GM23338 (cell line): ENCODE results near the gene PIK3C2B. TPM values are rescaled to one million over a fixed set of nuclear protein-coding genes. Genes with fewer than 3 reads are reported as not detected.

Experiments
- ATAC-seq: fragments of 200-7000 bp; cut with Tn5 transposase; 3 replicates; pipeline ENCODE4 v1.9.1; 2020
- DNase-seq: peaks from one replicate; pipeline ENCODE4 v3.0.0-alpha.2; 2015; ENCODE audit warnings: low spot score
- H2AFZ ChIP-seq: fragments of 200-600 bp; sonication (generic); 2 replicates; pipeline ENCODE4 v1.8.0; 2016; ENCODE audit warnings: antibody characterized with exemption, mild to moderate bottlenecking, moderate library complexity
- H3F3A ChIP-seq: fragments of 200-600 bp; sonication (generic); replicated peaks from 2 replicates; pipeline ENCODE4 v1.8.0; 2017; ENCODE audit warnings: antibody characterized with exemption, mixed run types, low read depth
- H3K27ac ChIP-seq: fragments of 200-600 bp; sonication (generic); 2 replicates; pipeline ENCODE4 v1.6.1; 2016; ENCODE audit warnings: low read depth
- H3K27me3 ChIP-seq: fragments of 200-600 bp; sonication (generic); 2 replicates; pipeline ENCODE4 v1.8.0; 2016; ENCODE audit warnings: mild to moderate bottlenecking, mixed run types, moderate library complexity; ENCODE audit not compliant: insufficient read depth
- H3K36me3 ChIP-seq: fragments of 200-600 bp; sonication (generic); 2 replicates; pipeline ENCODE4 v1.8.0; 2016; ENCODE audit warnings: mild to moderate bottlenecking; ENCODE audit not compliant: insufficient read depth
- H3K4me1 ChIP-seq: fragments of 200-600 bp; sonication (generic); 2 replicates; pipeline ENCODE4 v1.8.0; 2016; ENCODE audit warnings: mild to moderate bottlenecking, moderate library complexity; ENCODE audit not compliant: insufficient read depth
- H3K4me2 ChIP-seq: fragments of 200-600 bp; sonication (generic); 2 replicates; pipeline ENCODE4 v1.7.1; 2017; ENCODE audit warnings: mixed run types
- H3K4me3 ChIP-seq: fragments of 200-600 bp; sonication (generic); 2 replicates; pipeline ENCODE4 v1.6.1; 2016; ENCODE audit warnings: mixed run types
- H3K79me2 ChIP-seq: fragments of 200-600 bp; sonication (generic); replicated peaks from 2 replicates; pipeline ENCODE4 v1.8.0; 2017; ENCODE audit warnings: mild to moderate bottlenecking; ENCODE audit not compliant: insufficient read depth
- H3K9me2 ChIP-seq: fragments of 200-600 bp; sonication (generic); 2 replicates; pipeline ENCODE4 v1.8.0; 2017; ENCODE audit not compliant: insufficient read depth
- H4K20me1 ChIP-seq: fragments of 200-600 bp; sonication (generic); replicated peaks from 2 replicates; pipeline ENCODE4 v1.8.0; 2017; ENCODE audit warnings: mild to moderate bottlenecking; ENCODE audit not compliant: insufficient read depth
- H3K27ac Mint-ChIP-seq: 2 replicates; pipeline ENCODE4 v1.8.0; 2020; ENCODE audit warnings: inconsistent platforms, mild to moderate bottlenecking, moderate library complexity, mixed read lengths
- H3K27me3 Mint-ChIP-seq: 3 replicates; pipeline ENCODE4 v1.8.0; 2022; ENCODE audit warnings: low read depth, mild to moderate bottlenecking, moderate library complexity, mixed read lengths, inconsistent platforms; ENCODE audit not compliant: insufficient read depth, poor library complexity
- H3K36me3 Mint-ChIP-seq: 3 replicates; pipeline ENCODE4 v1.8.0; 2021; ENCODE audit warnings: low read depth, mild to moderate bottlenecking, inconsistent platforms, moderate library complexity, mixed read lengths
- H3K4me1 Mint-ChIP-seq: 3 replicates; pipeline ENCODE4 v1.8.0; 2020; ENCODE audit warnings: mild to moderate bottlenecking, inconsistent platforms, mixed read lengths
- H3K4me3 Mint-ChIP-seq: 3 replicates; pipeline ENCODE4 v1.8.0; 2021; ENCODE audit warnings: moderate library complexity, mild to moderate bottlenecking, inconsistent platforms, mixed read lengths
- H3K9me3 Mint-ChIP-seq: 3 replicates; pipeline ENCODE4 v1.8.0; 2020; ENCODE audit warnings: moderate library complexity, mild to moderate bottlenecking, inconsistent platforms, mixed read lengths
- CREB1 ChIP-seq: fragments of 250-450 bp; sonication (Bioruptor Pico); IDR thresholded peaks from 2 replicates; pipeline ENCODE4 v1.5.0; 2020; ENCODE audit warnings: low read depth, mild to moderate bottlenecking, moderate library complexity
- CTCF ChIP-seq, 2 experiments: fragments of 200-600 bp in 1 of 2; sonication (generic) in 1 of 2; conservative IDR thresholded peaks; 2 replicates each; pipeline versions ENCODE4 v1.5.1 to v1.6.1; 2016 to 2017; ENCODE audit warnings: antibody characterized with exemption in 2 of 2, low read depth in 2 of 2, mild to moderate bottlenecking in 2 of 2, moderate library complexity in 1 of 2
- EZH2 ChIP-seq: fragments of 200-600 bp; sonication (generic); IDR thresholded peaks from one replicate; pipeline ENCODE4 v1.8.0; 2017; ENCODE audit warnings: antibody characterized with exemption, mild to moderate bottlenecking, low read depth; ENCODE audit not compliant: unreplicated experiment
- EZH2phosphoT487 ChIP-seq: fragments of 200-600 bp; sonication (generic); IDR thresholded peaks from one replicate; pipeline ENCODE4 v1.8.1; 2018; ENCODE audit warnings: antibody characterized with exemption; ENCODE audit not compliant: unreplicated experiment
- JUNB ChIP-seq: IDR thresholded peaks from one replicate; pipeline ENCODE4 v1.6.1; 2016; ENCODE audit warnings: antibody characterized with exemption; ENCODE audit not compliant: unreplicated experiment
- NANOG ChIP-seq: IDR thresholded peaks from 2 replicates; pipeline ENCODE4 v1.6.1; 2016; ENCODE audit warnings: antibody characterized with exemption, borderline replicate concordance
- REST ChIP-seq: IDR thresholded peaks from one replicate; pipeline ENCODE4 v1.6.1; 2018; ENCODE audit warnings: antibody characterized with exemption; ENCODE audit not compliant: unreplicated experiment
- ZNF114 ChIP-seq: fragments of 250-450 bp; sonication (Bioruptor Pico); IDR thresholded peaks from 2 replicates; pipeline ENCODE4 v1.5.0; 2020; ENCODE audit warnings: mild to moderate bottlenecking, moderate library complexity
- ZNF331 ChIP-seq: fragments of 250-450 bp; sonication (Bioruptor Pico); IDR thresholded peaks from 2 replicates; pipeline ENCODE4 v1.5.0; 2020; ENCODE audit warnings: low read depth, mild to moderate bottlenecking, moderate library complexity
- polyA plus RNA-seq: library from polyadenylated mRNA; unstranded; fragments of >200 nt; fragmentation: Nextera tagmentation; extraction: Ambion mirVana; gene quantifications from 2 replicates; pipeline ENCODE4 v1.2.1, GENCODE V29; 2016
- total RNA-seq: library from RNA; depleted of rRNA; stranded (reverse); fragments of >200 nt; shearing (Covaris generic); gene quantifications from 2 replicates; pipeline ENCODE4 v1.2.3, GENCODE V29; 2014

Gene PIK3C2B
- total and polyA plus RNA-seq, 2 experiments from 2014 or later, result 4.8 to 19.0 TPM

- no peak overlapping the region for H3K4me3 Mint-ChIP-seq
- no peaks in the 10 kb centered on the region for H3K27me3 ChIP-seq
- H3K27me3 Mint-ChIP-seq, result peaks cover 22% of the 10 kb centered on the region
- TF ChIP-seq EZH2 (no peak), ZNF331 (no peak)
- no peaks in the 10 kb centered on the region for H3K79me2 ChIP-seq
- H3F3A ChIP-seq, result 0 out of 2 replicates have a peak, but pooled peaks cover 9% of the 10 kb centered on the region
- no peaks in the 10 kb centered on the region for H3K9me2 ChIP-seq
- H3K4me2 ChIP-seq, result no peak overlapping the region
- H3K4me3 ChIP-seq, result no peak overlapping the region
- no peak for ATAC-seq
- H3K4me1 Mint-ChIP-seq, result peaks cover 63% of the 10 kb centered on the region
- H4K20me1 ChIP-seq, result no peaks in the 10 kb centered on the region
- H3K36me3 Mint-ChIP-seq, result peaks cover 25% of the 10 kb centered on the region
- no peak for DNase-seq
- no peak overlapping the region for H3K27ac ChIP-seq
- H3K27ac Mint-ChIP-seq, result no peak overlapping the region
- no peaks in the 10 kb centered on the region; the same call in 1 of the 2 replicates for H3K36me3 ChIP-seq
- peaks cover 39% of the 10 kb centered on the region for H3K4me1 ChIP-seq
- no peak overlapping the region for H2AFZ ChIP-seq
- no peaks in the 10 kb centered on the region; the same call in 2 of the 3 replicates for H3K9me3 Mint-ChIP-seq
Observed at GRCh38 chr1:204451352-204452124, 43.1 kb downstream of the PIK3C2B start.

- H2AFZ ChIP-seq, result no peak overlapping the region
- H3K4me1 ChIP-seq, result peaks cover 31% of the 10 kb centered on the region
- 0 out of 2 replicates have a peak, but pooled peaks cover 9% of the 10 kb centered on the region for H3F3A ChIP-seq
- Mint-ChIP-seq H3K4me3 (no peak overlapping the region), H3K4me1 (peaks cover 57% of the 10 kb centered on the region), H3K27ac (no peak overlapping the region), H3K36me3 (peaks cover 27% of the 10 kb centered on the region), H3K9me3 (no peaks in the 10 kb centered on the region; the same call in 2 of the 3 replicates), H3K27me3 (peaks cover 27% of the 10 kb centered on the region)
- peaks cover under 1% of the 10 kb centered on the region; the same call in 1 of the 2 replicates for H3K36me3 ChIP-seq
- H3K27me3 ChIP-seq, result no peaks in the 10 kb centered on the region
- H3K4me2 ChIP-seq, result no peak overlapping the region
- H3K79me2 ChIP-seq, result no peaks in the 10 kb centered on the region
- no peaks in the 10 kb centered on the region for H3K9me2 ChIP-seq
- DNase-seq (peak; percentile 10), ATAC-seq (no peak)
- no peak overlapping the region for H3K27ac ChIP-seq
- no peak overlapping the region for H3K4me3 ChIP-seq
- TF ChIP-seq CREB1 (CRISPR knock-in tag) (no peak), CTCF (conservative IDR thresholded peaks at IDR 0.05; ENCODE audit: low read depth in 2 of 2) (no peak), ZNF114 (CRISPR knock-in tag) (no peak), ZNF331 (no peak), NANOG (no peak), JUNB (no peak), EZH2phosphoT487 (no peak), REST (no peak)
- H4K20me1 ChIP-seq, result no peaks in the 10 kb centered on the region
Observed at GRCh38 chr1:204450461-204451257, 43.9 kb downstream of the PIK3C2B start.
